GM13976 (cell line): ENCODE measurements around the gene ABCC6.
"Not testable (repeated sequence)": the region's sequence is repeated elsewhere in the genome, so short reads cannot be mapped to it uniquely, and the experiment has no call there.

ENCODE experiments used
- DNase-seq: peaks from one replicate; pipeline ENCODE4 v3.0.0; 2012; ENCODE audit warnings: low spot score
- CTCF ChIP-seq: IDR thresholded peaks from 2 replicates; pipeline ENCODE4 v1.5.1; 2012; ENCODE audit warnings: borderline replicate concordance, mild to moderate bottlenecking; ENCODE audit not compliant: insufficient read depth; ENCODE audit errors: extremely low read depth, missing control alignments, control extremely low read depth
- in situ Hi-C: fragments of 300-500 bp; cut with MboI; formaldehyde crosslinking; loops from one replicate; pipeline ENCODE4 v1.12.0; 2022; ENCODE audit warnings: low sequenced_read_pairs, mixed read lengths, inconsistent platforms; ENCODE audit not compliant: unreplicated experiment

The ABCC6 gene

DNA sequence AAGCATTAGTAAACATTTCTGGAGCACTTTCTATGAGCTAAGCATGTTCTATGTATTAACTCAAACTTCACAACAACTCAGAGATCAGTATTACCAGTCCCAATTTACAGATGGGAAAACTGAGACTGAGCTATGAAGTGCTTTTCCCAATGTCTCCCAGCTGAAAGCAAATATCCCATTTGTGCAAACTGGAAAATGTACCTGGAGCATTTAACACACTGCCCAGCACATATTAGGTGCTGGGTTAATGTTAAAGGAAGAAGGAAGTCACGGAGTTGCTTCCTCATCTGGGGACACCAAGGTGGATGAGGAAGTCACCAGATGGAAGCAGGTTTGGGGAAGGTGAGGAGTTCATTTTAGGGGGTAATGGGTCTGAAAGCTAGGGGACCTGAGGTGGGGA, 66.1 kb downstream of the ABCC6 start:
- no peak for DNase-seq
- in situ Hi-C loops, result loop anchor here (25.0 kb wide), 2 partner anchors 620 to 755 kb away; no protein-coding TSS in a partner anchor
- TF ChIP-seq CTCF, result no peak

DNA sequence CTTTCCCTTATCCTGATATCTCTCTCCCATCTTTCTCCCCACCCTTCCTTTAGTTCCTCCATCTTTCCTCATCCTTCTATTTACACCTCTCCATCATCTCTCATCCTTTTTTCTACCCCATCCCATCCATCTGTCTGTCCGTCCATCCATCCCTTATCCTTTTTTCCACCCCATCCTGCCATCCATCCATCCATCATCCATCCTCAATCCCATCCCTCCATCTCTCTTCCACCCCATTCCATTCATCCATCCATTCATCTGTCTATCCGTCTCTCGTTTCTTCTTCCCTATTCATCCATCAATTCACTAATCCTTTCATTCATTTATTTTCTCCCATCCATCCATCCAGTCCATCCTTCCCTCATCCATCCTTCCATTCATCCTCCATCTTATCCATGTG, 68.1 kb downstream of the ABCC6 start:
- no peak for TF ChIP-seq CTCF
- no peak for DNase-seq
- in situ Hi-C loops, result loop anchor here (25.0 kb wide), 2 partner anchors 618 to 757 kb away; no protein-coding TSS in a partner anchor

GRCh38 chr16:16154281-16154951, 68.9 kb downstream of the ABCC6 start:
- TF ChIP-seq CTCF, result no peak
- in situ Hi-C loops, result loop anchor here (25.0 kb wide), 2 partner anchors 617 to 758 kb away; no protein-coding TSS in a partner anchor
- DNase-seq, result no peak

DNA sequence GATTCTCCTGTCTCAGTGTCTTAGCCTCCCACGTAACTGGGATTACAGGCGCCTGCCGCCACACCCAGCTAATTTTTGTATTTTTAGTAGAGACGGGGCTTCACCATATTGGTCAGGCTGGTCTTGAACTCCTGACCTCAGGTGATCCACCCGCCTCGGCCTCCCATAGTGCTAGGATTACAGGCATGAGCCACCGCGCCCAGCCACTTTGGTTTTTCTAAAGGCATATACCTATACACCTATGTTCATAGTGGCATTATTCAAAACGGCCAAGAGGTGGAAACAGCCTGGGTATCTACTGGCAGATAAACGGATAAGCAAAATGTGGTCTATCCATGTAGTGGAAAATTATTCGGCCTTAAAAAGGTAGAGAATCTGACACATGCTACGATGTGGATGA, 70.3 kb downstream of the ABCC6 start:
- not testable (repeated sequence) for DNase-seq
- in situ Hi-C loops, result loop anchor here (25.0 kb wide), 2 partner anchors 616 to 759 kb away; no protein-coding TSS in a partner anchor

GRCh38 chr16:16151315-16151714, 72.0 kb downstream of the ABCC6 start:
- in situ Hi-C loops, result loop anchor here (25.0 kb wide), 2 partner anchors 614 to 761 kb away; no protein-coding TSS in a partner anchor
- DNase-seq, result no peak
- no peak for TF ChIP-seq CTCF

GRCh38 chr16:16150878-16151152, 72.5 kb downstream of the ABCC6 start:
- in situ Hi-C loops, result loop anchor here (25.0 kb wide), 2 partner anchors 614 to 761 kb away; no protein-coding TSS in a partner anchor
- TF ChIP-seq CTCF, result no peak
- DNase-seq, result no peak

DNA sequence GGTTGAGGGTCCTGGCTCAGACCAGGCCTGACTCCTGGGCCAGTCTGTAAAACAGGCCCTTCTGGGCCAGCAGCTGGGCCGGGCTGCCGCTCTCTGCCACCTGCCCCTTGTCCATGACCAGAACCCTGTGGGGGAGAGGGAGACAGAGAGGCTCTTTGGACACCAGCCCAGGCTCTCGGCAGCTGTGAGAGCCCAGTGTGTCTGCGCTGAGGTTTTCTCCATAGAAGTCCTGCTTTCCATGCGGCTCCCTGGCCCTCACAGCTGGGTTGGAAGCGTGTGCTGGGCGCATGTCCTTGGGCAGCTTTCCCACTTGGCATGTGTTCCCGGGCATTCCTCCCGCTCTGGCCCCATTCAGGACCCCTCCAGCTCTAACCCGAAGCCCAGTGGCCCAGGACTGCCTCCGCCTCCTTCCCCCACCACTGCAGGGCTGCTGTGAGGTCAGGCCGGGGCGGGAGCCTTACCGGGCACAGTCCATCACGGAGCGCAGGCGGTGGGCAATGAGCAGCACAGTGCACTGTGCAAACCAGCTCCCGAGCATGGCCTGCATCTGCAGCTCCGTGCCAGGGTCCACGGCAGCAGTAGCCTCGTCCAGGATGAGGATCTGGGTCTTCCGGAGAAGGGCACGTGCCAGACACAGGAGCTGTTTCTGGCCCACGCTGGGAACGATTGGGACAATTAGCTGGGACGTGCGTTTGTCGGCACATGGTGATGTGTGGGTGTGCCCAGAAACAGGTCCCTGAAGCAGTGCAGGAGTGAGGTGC, 73.0 kb downstream of the ABCC6 start:
- in situ Hi-C loops, result loop anchor here (25.0 kb wide), 2 partner anchors 613 to 762 kb away; no protein-coding TSS in a partner anchor
- no peak for DNase-seq
- TF ChIP-seq CTCF, result no peak
